GM21825 (cell line): Measurements from ENCODE around the gene MYOT.
"Not testable (repeated sequence)": the region's sequence is repeated elsewhere in the genome, so short reads cannot be mapped to it uniquely, and the experiment has no call there.

ENCODE experiments used
- ATAC-seq: cut with Tn5 transposase; IDR thresholded peaks from one replicate; pipeline ENCODE4 v1.9.1; 2021; ENCODE audit warnings: mild to moderate bottlenecking, moderate library complexity; ENCODE audit not compliant: unreplicated experiment

The MYOT gene

DNA sequence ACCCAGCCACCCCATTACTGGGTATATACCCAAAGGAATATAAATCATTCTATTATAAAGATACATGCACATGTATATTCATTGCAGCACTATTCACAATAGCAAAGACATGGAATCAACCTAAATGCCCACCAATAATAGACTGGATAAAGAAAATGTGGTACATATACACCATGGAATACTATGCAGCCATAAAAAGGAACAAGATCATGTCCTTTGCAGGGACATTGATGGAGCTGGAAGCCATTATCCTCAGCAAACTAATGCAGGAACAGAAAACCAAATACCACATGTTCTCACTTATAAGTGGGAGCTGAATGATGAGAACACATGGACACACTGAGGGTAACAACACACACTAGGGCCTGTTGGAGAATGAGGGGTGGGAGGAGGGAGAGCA is 14.5 kb upstream of the MYOT start:
- not testable (repeated sequence) for ATAC-seq

DNA sequence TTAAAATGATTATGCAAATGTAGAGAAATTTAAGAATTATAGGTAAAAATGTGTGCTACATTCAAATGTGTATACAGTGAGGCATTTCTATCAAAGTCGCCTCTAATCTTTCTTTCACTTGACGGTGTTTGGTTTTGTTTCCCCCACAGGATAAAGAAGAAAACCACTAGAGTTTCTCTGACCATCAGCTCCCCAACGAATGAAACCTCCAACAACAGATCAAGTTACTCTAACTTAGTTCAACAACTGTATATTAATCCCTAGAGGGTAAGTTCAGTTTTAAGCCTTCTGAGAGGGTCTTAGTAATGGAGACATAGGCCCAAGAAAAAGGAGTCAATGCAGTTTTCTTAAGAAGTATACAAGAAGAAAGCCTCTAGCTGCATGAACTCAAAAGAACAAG is 11.5 kb upstream of the MYOT start:
- no peak for ATAC-seq

- no peak for ATAC-seq
Measured at GRCh38 chr5:137856916-137857862, 10.5 kb upstream of the MYOT start.

- ATAC-seq: peak; percentile 80
Measured at GRCh38 chr5:137858223-137858916, 9.3 kb upstream of the MYOT start.

GRCh38 chr5:137858954-137859353 is 8.7 kb upstream of the MYOT start:
- no peak for ATAC-seq

GRCh38 chr5:137862251-137862650 is 5.4 kb upstream of the MYOT start:
- ATAC-seq: no peak

- not testable (repeated sequence) for ATAC-seq
Measured at GRCh38 chr5:137863653-137864052, 4.0 kb upstream of the MYOT start.

GRCh38 chr5:137866541-137867388 is 895 bp upstream of the MYOT start:
- ATAC-seq: no peak

DNA sequence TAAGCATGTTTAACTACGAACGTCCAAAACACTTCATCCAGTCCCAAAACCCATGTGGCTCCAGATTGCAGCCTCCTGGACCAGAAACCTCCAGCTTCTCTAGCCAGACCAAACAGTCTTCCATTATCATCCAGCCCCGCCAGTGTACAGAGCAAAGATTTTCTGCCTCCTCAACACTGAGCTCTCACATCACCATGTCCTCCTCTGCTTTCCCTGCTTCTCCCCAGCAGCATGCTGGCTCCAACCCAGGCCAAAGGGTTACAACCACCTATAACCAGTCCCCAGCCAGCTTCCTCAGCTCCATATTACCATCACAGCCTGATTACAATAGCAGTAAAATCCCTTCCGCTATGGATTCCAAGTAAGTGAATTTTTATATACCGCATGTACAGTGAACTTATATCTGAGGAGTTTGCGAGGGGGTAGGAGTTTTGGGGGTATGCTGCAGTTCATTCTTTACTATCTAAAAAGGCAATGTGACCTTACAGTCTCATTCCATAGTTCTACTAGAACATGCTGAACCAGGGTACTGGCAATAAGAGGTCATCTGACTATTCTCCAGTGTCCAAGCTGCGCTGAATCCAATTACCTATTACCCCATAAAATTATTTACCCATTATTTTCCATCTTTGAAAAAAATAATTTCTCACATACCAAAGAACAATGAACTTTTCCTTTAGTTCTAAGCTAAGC is 3.1 kb downstream of the MYOT start:
- no peak for ATAC-seq

- no peak for ATAC-seq
Measured at GRCh38 chr5:137871571-137871970, 3.9 kb downstream of the MYOT start.

GRCh38 chr5:137872466-137872865 is 4.8 kb downstream of the MYOT start:
- ATAC-seq: no peak

- no peak for ATAC-seq
Measured at GRCh38 chr5:137876101-137876500, 8.4 kb downstream of the MYOT start.

DNA sequence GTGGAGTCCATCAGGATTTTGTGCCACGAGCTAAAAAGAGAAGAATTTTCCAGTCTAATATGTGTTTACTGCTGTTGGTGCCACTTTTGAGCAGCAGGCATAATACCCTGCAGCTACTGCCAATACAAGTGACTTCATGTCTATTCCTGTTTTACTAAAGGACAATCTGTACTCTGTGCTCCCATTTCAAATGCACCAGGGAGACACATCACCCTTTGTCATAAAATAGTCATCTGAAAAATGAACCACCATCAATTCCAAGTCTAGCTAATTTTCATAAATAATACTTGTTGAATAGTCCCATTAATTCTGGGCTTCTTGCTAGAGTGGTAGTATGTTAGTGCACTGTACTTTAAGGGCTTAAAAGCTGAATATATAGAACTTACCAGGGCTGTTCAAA is 12.7 kb downstream of the MYOT start:
- ATAC-seq: no peak

DNA sequence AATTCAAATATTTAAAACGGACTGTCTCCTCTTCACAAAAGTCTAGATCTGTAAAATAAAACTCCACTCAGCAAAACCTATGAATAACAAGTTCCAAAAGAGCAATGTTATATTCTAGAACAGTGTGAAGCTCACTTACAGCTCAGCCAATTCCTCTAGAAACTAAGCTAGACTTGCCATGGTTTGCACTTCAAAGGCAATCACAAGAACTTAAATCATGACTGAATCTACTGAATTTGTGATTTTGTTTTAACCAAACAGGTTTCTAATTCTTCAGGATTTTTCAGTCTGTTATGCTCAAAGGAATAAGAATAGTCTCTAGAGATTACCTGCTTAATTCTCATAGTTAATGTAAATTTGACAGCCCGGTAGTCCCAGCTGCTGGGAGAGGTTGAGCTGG is 20.2 kb downstream of the MYOT start:
- ATAC-seq: no peak

DNA sequence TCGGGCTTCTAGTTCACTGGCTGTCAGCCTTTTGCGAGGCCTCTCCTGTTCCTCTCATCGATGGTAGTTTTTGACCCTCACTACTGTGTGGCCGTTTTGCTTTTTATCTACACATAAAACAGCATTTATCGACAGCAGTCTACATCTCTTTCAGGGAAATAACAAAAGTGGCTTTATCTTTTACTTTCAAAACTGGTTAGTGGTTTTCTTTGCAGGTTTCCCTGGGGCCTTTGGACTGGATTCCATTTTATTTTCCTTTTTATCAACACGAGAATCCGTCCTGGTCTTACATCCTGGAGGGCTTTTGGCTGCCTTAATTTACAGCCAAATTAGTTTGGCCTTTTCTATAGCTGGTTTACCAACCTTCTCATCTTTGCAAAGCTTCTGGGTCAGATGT is 20.8 kb downstream of the MYOT start:
- no peak for ATAC-seq

DNA sequence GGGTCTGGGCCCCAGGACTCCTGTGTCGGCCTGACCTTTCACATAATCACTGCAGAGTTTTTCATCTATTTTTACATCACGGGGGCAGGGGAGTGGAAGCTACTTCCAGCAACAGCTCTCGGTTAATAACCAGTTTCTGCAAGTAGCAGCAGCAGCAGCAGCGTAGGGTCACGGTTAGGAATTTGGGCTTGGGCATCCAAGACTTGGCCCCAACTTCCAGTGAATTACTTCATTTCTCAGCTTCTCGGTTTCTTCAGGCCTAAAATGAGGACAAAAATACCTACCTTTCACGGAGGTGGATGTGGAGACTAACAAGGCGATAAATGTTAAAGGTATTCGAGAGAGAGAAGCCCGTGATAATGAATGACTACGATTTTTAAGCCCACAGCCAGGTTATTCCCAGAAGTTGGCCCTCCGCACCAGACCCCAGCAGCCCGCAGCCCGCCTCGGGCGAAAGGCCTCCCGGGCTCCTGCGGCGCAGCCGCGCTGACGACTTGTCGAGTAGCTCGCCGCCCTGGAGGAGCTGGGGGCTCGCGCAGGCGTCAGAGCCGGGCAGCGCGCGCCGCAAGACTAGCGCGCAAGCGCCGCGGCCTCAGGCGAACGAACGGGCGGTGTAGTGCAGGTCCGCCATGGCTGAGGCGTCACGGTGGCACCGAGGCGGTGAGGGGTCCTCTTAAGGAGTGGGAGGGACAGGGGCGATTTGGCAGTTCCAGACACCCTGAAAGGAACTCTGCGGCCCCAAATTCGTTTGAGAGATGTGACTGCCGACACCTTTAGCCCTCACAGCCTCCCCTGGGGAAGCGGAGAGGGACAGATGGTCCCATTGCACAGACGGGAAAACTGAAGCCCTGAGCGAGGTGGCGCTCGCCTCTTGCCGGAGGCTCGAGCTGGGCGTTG is 21.5 kb downstream of the MYOT start, which contains the start of gene PKD2L2:
TSS of gene PKD2L2 (plus strand) at position 595 of the 897 bp plus-strand sequence. CDS start at position 630, 35 bp downstream.
- peak; percentile 96 for ATAC-seq

GRCh38 chr5:137890845-137891244 is 23.2 kb downstream of the MYOT start:
- ATAC-seq: no peak

DNA sequence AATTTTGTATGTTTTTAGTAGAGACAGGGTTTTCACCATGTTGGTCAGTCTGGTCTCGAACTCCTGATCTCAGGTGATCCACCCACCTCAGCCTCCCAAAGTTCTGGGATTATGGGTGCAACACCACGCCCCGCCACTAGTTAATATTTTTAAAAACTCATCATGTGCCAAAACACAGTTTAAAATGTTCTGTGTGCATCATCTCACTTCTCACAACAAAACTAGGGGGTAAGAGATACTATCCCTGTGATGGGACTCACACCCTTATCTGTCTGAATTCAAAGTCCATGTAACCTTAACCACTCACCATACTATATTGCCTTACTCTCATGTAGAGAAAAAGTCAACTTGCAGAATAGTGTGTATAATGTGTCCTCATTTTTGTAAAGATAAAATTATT is 24.2 kb downstream of the MYOT start:
- no peak for ATAC-seq

DNA sequence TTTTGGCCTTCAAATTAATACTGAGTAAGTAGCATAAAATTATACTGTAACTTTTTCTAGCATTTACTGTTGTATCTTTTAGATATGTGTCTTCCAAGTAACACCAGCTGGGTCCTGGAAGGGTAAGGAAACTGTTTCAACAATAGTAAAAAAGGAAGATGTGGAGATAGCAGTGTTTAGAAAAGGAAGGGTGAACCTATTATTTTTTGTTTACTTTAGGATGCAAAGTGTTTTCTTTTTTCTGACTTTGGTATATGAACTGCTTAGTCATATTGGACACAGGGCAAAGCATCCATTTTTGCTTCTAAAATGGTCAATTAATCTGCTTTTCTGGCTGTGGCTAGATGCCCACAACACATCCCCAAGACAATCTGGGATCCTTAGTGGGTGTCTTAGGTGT is 26.9 kb downstream of the MYOT start:
- ATAC-seq: no peak
